ENCODE measurements around the gene ATP11A. TPM values are rescaled to one million over a fixed set of nuclear protein-coding genes. Genes with fewer than 3 reads are reported as not detected.

ATP11A gene
- total and polyA plus RNA-seq, 4 donors = 3.1 to 68.1 (median 28.6) TPM

GRCh38 chr13:112767506-112768471 lies 78.0 kb downstream of the ATP11A start:
- Histone ChIP-seq H3K27ac (ENCODE audit: low read depth in 1 of 2, low read length in 2 of 2) (no peak overlapping the region), H3K4me1 (ENCODE audit: control insufficient read depth in 1 of 2, insufficient read depth in 2 of 2, low read length in 2 of 2) (no peaks in the 10 kb centered on the region), H3K9me3 (ENCODE audit: control insufficient read depth, low read length) (no peaks in the 10 kb centered on the region), H3K4me3 (ENCODE audit: low read length in 2 of 2) (no peak overlapping the region), H3K36me3 (ENCODE audit: control insufficient read depth in 1 of 2, insufficient read depth in 2 of 2, low read length in 1 of 2) (no peaks in the 10 kb centered on the region), H3K27me3 (ENCODE audit: control insufficient read depth in 1 of 2, insufficient read depth in 2 of 2, low read length in 1 of 2) (no peaks in the 10 kb centered on the region)
- ATAC-seq (ENCODE audit: low FRiP score) (no peak), DNase-seq (peak in 1 of 2 donors; percentile 86)
- intact Hi-C loops (cut with DNase I) = no loop called here
- 91 to 92% methylated on average over 34 of the region's 34 CpGs for WGBS, 2 donors

- intact Hi-C loops (cut with DNase I) = no loop called here
Observed at GRCh38 chr13:112768795-112769481, 79.1 kb downstream of the ATP11A start.

GRCh38 chr13:112769615-112770014 lies 79.8 kb downstream of the ATP11A start:
- Histone ChIP-seq H3K9me3 (ENCODE audit: control insufficient read depth, low read length) (no peaks in the 10 kb centered on the region), H3K4me3 (ENCODE audit: low read length in 2 of 2) (no peak overlapping the region), H3K27me3 (ENCODE audit: control insufficient read depth in 1 of 2, insufficient read depth in 2 of 2, low read length in 1 of 2) (no peaks in the 10 kb centered on the region), H3K4me1 (ENCODE audit: control insufficient read depth in 1 of 2, insufficient read depth in 2 of 2, low read length in 2 of 2) (no peaks in the 10 kb centered on the region), H3K27ac (ENCODE audit: low read depth in 1 of 2, low read length in 2 of 2) (no peak overlapping the region), H3K36me3 (ENCODE audit: control insufficient read depth in 1 of 2, insufficient read depth in 2 of 2, low read length in 1 of 2) (no peaks in the 10 kb centered on the region)
- WGBS, 2 donors = 88 to 90% methylated on average over 18 of the region's 18 CpGs
- intact Hi-C loops (cut with DNase I) = no loop called here
- no peak for ATAC-seq (ENCODE audit: low FRiP score)
- peak in 1 of 2 donors; percentile 42 for DNase-seq

More at GRCh38 chr13:112768795-112769481, 79.1 kb downstream of the ATP11A start:
- ATAC-seq (ENCODE audit: low FRiP score) (no peak), DNase-seq (peak in 1 of 2 donors; percentile 74)
- no peaks in the 10 kb centered on the region for H3K4me1 ChIP-seq (ENCODE audit: control insufficient read depth in 1 of 2, insufficient read depth in 2 of 2, low read length in 2 of 2)
- no peak overlapping the region for H3K27ac ChIP-seq (ENCODE audit: low read depth in 1 of 2, low read length in 2 of 2)
- no peak overlapping the region for H3K4me3 ChIP-seq (ENCODE audit: low read length in 2 of 2)
- 75 to 80% methylated on average over 25 of the region's 25 CpGs for WGBS, 2 donors
- H3K27me3 ChIP-seq (ENCODE audit: control insufficient read depth in 1 of 2, insufficient read depth in 2 of 2, low read length in 1 of 2) = no peaks in the 10 kb centered on the region
- H3K36me3 ChIP-seq (ENCODE audit: control insufficient read depth in 1 of 2, insufficient read depth in 2 of 2, low read length in 1 of 2) = no peaks in the 10 kb centered on the region
- H3K9me3 ChIP-seq (ENCODE audit: control insufficient read depth, low read length) = no peaks in the 10 kb centered on the region

- Histone ChIP-seq H3K27me3 (ENCODE audit: control insufficient read depth in 1 of 2, insufficient read depth in 2 of 2, low read length in 1 of 2) (no peaks in the 10 kb centered on the region), H3K4me1 (ENCODE audit: control insufficient read depth in 1 of 2, insufficient read depth in 2 of 2, low read length in 2 of 2) (no peaks in the 10 kb centered on the region), H3K4me3 (ENCODE audit: low read length in 2 of 2) (no peak overlapping the region), H3K36me3 (ENCODE audit: control insufficient read depth in 1 of 2, insufficient read depth in 2 of 2, low read length in 1 of 2) (no peaks in the 10 kb centered on the region), H3K27ac (ENCODE audit: low read depth in 1 of 2, low read length in 2 of 2) (no peak overlapping the region), H3K9me3 (ENCODE audit: control insufficient read depth, low read length) (no peaks in the 10 kb centered on the region)
- 84% methylated on average over 26 of the region's 26 CpGs for WGBS, 2 donors
- peak in 1 of 2 donors; percentile 63 for DNase-seq
- ATAC-seq (ENCODE audit: low FRiP score) = no peak
- intact Hi-C loops (cut with DNase I) = no loop called here
Observed at GRCh38 chr13:112770504-112770903, 80.7 kb downstream of the ATP11A start.

- DNase-seq (peak in 1 of 2 donors; percentile 30), ATAC-seq (ENCODE audit: low FRiP score) (no peak)
- Histone ChIP-seq H3K4me1 (ENCODE audit: control insufficient read depth in 1 of 2, insufficient read depth in 2 of 2, low read length in 2 of 2) (no peaks in the 10 kb centered on the region), H3K4me3 (ENCODE audit: low read length in 2 of 2) (no peak overlapping the region), H3K27ac (ENCODE audit: low read depth in 1 of 2, low read length in 2 of 2) (no peak overlapping the region), H3K9me3 (ENCODE audit: control insufficient read depth, low read length) (no peaks in the 10 kb centered on the region), H3K27me3 (ENCODE audit: control insufficient read depth in 1 of 2, insufficient read depth in 2 of 2, low read length in 1 of 2) (no peaks in the 10 kb centered on the region), H3K36me3 (ENCODE audit: control insufficient read depth in 1 of 2, insufficient read depth in 2 of 2, low read length in 1 of 2) (no peaks in the 10 kb centered on the region)
- intact Hi-C loops (cut with DNase I) = no loop called here
- 91% methylated on average over 20 of the region's 20 CpGs for whole genome bisulfite sequencing, 2 donors
Observed at GRCh38 chr13:112771139-112771876, 81.5 kb downstream of the ATP11A start.

- Histone ChIP-seq H3K9me3 (ENCODE audit: control insufficient read depth, low read length) (no peaks in the 10 kb centered on the region), H3K27ac (ENCODE audit: low read depth in 1 of 2, low read length in 2 of 2) (no peak overlapping the region), H3K36me3 (ENCODE audit: control insufficient read depth in 1 of 2, insufficient read depth in 2 of 2, low read length in 1 of 2) (no peaks in the 10 kb centered on the region), H3K27me3 (ENCODE audit: control insufficient read depth in 1 of 2, insufficient read depth in 2 of 2, low read length in 1 of 2) (no peaks in the 10 kb centered on the region), H3K4me1 (ENCODE audit: control insufficient read depth in 1 of 2, insufficient read depth in 2 of 2, low read length in 2 of 2) (no peaks in the 10 kb centered on the region), H3K4me3 (ENCODE audit: low read length in 2 of 2) (no peak overlapping the region)
- intact Hi-C loops (cut with DNase I) = no loop called here
- DNase-seq (peak in 1 of 2 donors; percentile 69), ATAC-seq (ENCODE audit: low FRiP score) (no peak)
- 81 to 85% methylated on average over 18 of the region's 18 CpGs for WGBS, 2 donors
Observed at GRCh38 chr13:112771877-112772538, 82.2 kb downstream of the ATP11A start.

- 96 to 97% methylated on average over 10 of the region's 10 CpGs for WGBS, 2 donors
- intact Hi-C loops (cut with DNase I) = no loop called here
- DNase-seq = peak in 1 of 2 donors; percentile 69
Observed at GRCh38 chr13:112772539-112772909, 82.7 kb downstream of the ATP11A start.

GRCh38 chr13:112772929-112773328 lies 83.1 kb downstream of the ATP11A start:
- Histone ChIP-seq H3K27ac (ENCODE audit: low read depth in 1 of 2, low read length in 2 of 2) (no peak overlapping the region), H3K27me3 (ENCODE audit: control insufficient read depth in 1 of 2, insufficient read depth in 2 of 2, low read length in 1 of 2) (no peaks in the 10 kb centered on the region), H3K9me3 (ENCODE audit: control insufficient read depth, low read length) (no peaks in the 10 kb centered on the region), H3K4me1 (ENCODE audit: control insufficient read depth in 1 of 2, insufficient read depth in 2 of 2, low read length in 2 of 2) (no peaks in the 10 kb centered on the region), H3K4me3 (ENCODE audit: low read length in 2 of 2) (no peak overlapping the region), H3K36me3 (ENCODE audit: control insufficient read depth in 1 of 2, insufficient read depth in 2 of 2, low read length in 1 of 2) (no peaks in the 10 kb centered on the region)
- DNase-seq = peak in 1 of 2 donors; percentile 52
- ATAC-seq (ENCODE audit: low FRiP score) = no peak
- 93 to 97% methylated on average over 8 of the region's 8 CpGs for WGBS, 2 donors
- intact Hi-C loops (cut with DNase I) = no loop called here

More at GRCh38 chr13:112772539-112772909, 82.7 kb downstream of the ATP11A start:
- H3K4me3 ChIP-seq (ENCODE audit: low read length in 2 of 2) = no peak overlapping the region
- H3K27me3 ChIP-seq (ENCODE audit: control insufficient read depth in 1 of 2, insufficient read depth in 2 of 2, low read length in 1 of 2) = no peaks in the 10 kb centered on the region
- H3K27ac ChIP-seq (ENCODE audit: low read depth in 1 of 2, low read length in 2 of 2) = no peak overlapping the region
- no peak for ATAC-seq (ENCODE audit: low FRiP score)
- H3K36me3 ChIP-seq (ENCODE audit: control insufficient read depth in 1 of 2, insufficient read depth in 2 of 2, low read length in 1 of 2) = no peaks in the 10 kb centered on the region
- no peaks in the 10 kb centered on the region for H3K9me3 ChIP-seq (ENCODE audit: control insufficient read depth, low read length)
- H3K4me1 ChIP-seq (ENCODE audit: control insufficient read depth in 1 of 2, insufficient read depth in 2 of 2, low read length in 2 of 2) = no peaks in the 10 kb centered on the region

All from aorta (tissue), 5 donors.